ENCODE measurements around the gene TVP23C. TPM values are rescaled to one million over a fixed set of nuclear protein-coding genes. Genes with fewer than 3 reads are reported as not detected.

TVP23C gene
- total RNA-seq, 1 donor from 2014 or later, result 30.8 TPM

DNA sequence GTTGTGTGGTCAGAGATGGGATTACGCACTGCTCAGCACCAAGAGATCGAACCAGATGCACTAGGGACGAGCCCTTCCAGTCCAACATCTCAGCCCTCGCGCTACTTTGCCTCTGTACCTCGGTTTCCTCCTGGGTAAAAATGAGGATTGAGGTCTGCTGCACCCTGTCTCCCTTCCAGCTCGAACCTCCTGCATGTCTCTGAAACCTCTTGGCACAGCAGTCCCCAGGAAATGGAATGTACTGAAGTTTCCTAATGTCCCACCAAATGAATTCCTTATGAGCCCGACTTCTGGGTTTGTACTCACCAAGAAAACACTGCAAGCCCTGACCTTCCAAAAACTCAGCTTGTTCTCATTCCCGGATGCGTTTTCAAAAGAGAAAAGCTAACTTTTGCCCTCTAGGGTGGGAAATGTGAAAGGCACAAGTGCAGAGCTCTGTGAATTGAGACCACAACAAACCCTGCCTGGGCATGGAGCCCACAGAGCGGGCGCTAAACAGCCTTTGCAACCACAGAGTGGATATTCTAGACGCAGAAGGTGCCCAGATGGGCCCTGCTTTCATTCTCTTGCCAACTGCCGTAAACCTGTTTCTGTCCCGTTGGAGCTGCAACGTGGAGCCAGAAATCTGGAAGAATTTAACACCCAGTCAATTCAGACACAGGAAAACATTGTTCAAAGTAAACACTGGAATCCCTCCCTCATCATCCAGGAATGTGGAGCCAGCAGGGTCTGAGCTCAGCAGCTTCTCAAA is 106.1 kb downstream of the TVP23C start:
- peaks cover 11% of the 10 kb centered on the region for H3K9me3 Mint-ChIP-seq (ENCODE audit: unreplicated experiment)
- Histone ChIP-seq H3K27me3 (ENCODE audit: insufficient read depth, low read length) (no peaks in the 10 kb centered on the region), H3K9ac (ENCODE audit: low read length) (peak overlapping the region; percentile 55), H3K4me1 (ENCODE audit: insufficient read depth, low read length) (peaks cover 22% of the 10 kb centered on the region), H3K36me3 (ENCODE audit: insufficient read depth, low read length) (peaks cover under 1% of the 10 kb centered on the region), H2AFZ (ENCODE audit: low read depth, low read length) (peak overlapping the region; percentile 16), H3K4me3 (ENCODE audit: insufficient read depth, low read depth, low read length) (peak overlapping the region; percentile 35), H3K79me2 (ENCODE audit: insufficient read depth, low read length) (no peaks in the 10 kb centered on the region), H3K27ac (ENCODE audit: low read depth, low read length) (peak overlapping the region; percentile 52), H3K4me2 (ENCODE audit: low read length) (peak overlapping the region; percentile 73), H4K20me1 (ENCODE audit: insufficient read depth, low read length) (no peaks in the 10 kb centered on the region), H3K9me3 (ENCODE audit: insufficient read depth, low read depth, low read length) (no peaks in the 10 kb centered on the region)
- no peaks in the 10 kb centered on the region for H3K27me3 Mint-ChIP-seq (ENCODE audit: low read depth, unreplicated experiment)
- TF ChIP-seq, protein P1, sequence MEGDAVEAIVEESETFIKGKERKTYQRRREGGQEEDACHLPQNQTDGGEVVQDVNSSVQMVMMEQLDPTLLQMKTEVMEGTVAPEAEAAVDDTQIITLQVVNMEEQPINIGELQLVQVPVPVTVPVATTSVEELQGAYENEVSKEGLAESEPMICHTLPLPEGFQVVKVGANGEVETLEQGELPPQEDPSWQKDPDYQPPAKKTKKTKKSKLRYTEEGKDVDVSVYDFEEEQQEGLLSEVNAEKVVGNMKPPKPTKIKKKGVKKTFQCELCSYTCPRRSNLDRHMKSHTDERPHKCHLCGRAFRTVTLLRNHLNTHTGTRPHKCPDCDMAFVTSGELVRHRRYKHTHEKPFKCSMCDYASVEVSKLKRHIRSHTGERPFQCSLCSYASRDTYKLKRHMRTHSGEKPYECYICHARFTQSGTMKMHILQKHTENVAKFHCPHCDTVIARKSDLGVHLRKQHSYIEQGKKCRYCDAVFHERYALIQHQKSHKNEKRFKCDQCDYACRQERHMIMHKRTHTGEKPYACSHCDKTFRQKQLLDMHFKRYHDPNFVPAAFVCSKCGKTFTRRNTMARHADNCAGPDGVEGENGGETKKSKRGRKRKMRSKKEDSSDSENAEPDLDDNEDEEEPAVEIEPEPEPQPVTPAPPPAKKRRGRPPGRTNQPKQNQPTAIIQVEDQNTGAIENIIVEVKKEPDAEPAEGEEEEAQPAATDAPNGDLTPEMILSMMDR (IDR thresholded peaks at IDR 0.05; ENCODE audit: insufficient read depth, low read depth, low read length), result peak; percentile 31
- no peak for TF ChIP-seq EZH2 (IDR thresholded peaks at IDR 0.05; ENCODE audit: insufficient read depth, low read length)
- FAIRE-seq (peak; percentile 94), DNase-seq (ENCODE audit: low read depth) (peak; percentile 83)
- H3K36me3 Mint-ChIP-seq (ENCODE audit: low read depth, unreplicated experiment), result peaks cover 14% of the 10 kb centered on the region
- H3K4me3 Mint-ChIP-seq (ENCODE audit: unreplicated experiment), result peak overlapping the region; percentile 22
- peaks cover 15% of the 10 kb centered on the region for H3K4me1 Mint-ChIP-seq (ENCODE audit: low read depth, unreplicated experiment)
- peak overlapping the region; percentile 81 for H3K27ac Mint-ChIP-seq (ENCODE audit: unreplicated experiment)

DNA sequence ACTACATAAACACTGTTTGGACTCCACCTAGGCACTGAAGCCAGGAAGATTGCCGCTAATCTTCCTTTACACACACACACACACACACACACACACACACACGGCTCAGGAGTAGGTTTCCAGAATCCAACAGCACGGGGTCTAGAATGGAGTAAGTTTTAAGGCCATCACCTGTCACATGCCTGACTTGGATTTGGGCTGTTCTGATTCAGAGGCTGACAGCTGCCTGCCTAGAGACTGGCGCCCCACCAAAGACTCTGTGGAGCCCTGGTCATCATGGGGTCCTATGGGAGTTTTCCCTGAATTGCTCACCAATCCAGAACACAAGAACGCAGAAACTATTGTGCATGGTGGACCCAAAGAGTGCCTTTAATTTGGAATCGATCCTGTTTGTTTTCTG is 106.8 kb downstream of the TVP23C start:
- H3K27ac Mint-ChIP-seq (ENCODE audit: unreplicated experiment), result no peak overlapping the region
- TF ChIP-seq, protein P1 (IDR thresholded peaks at IDR 0.05; ENCODE audit: insufficient read depth, low read depth, low read length), result no peak
- TF ChIP-seq EZH2 (IDR thresholded peaks at IDR 0.05; ENCODE audit: insufficient read depth, low read length), result no peak
- Histone ChIP-seq H3K4me3 (ENCODE audit: insufficient read depth, low read depth, low read length) (no peak overlapping the region), H3K4me2 (ENCODE audit: low read length) (peak overlapping the region; percentile 73), H3K27me3 (ENCODE audit: insufficient read depth, low read length) (no peaks in the 10 kb centered on the region), H4K20me1 (ENCODE audit: insufficient read depth, low read length) (no peaks in the 10 kb centered on the region), H3K36me3 (ENCODE audit: insufficient read depth, low read length) (peaks cover 2% of the 10 kb centered on the region), H3K27ac (ENCODE audit: low read depth, low read length) (no peak overlapping the region), H3K9me3 (ENCODE audit: insufficient read depth, low read depth, low read length) (no peaks in the 10 kb centered on the region), H3K79me2 (ENCODE audit: insufficient read depth, low read length) (no peaks in the 10 kb centered on the region), H3K4me1 (ENCODE audit: insufficient read depth, low read length) (peaks cover 27% of the 10 kb centered on the region), H3K9ac (ENCODE audit: low read length) (peak overlapping the region; percentile 55), H2AFZ (ENCODE audit: low read depth, low read length) (no peak overlapping the region)
- peaks cover 9% of the 10 kb centered on the region for H3K9me3 Mint-ChIP-seq (ENCODE audit: unreplicated experiment)
- H3K4me1 Mint-ChIP-seq (ENCODE audit: low read depth, unreplicated experiment), result peaks cover 15% of the 10 kb centered on the region
- peaks cover 14% of the 10 kb centered on the region for H3K36me3 Mint-ChIP-seq (ENCODE audit: low read depth, unreplicated experiment)
- no peak overlapping the region for H3K4me3 Mint-ChIP-seq (ENCODE audit: unreplicated experiment)
- no peaks in the 10 kb centered on the region for H3K27me3 Mint-ChIP-seq (ENCODE audit: low read depth, unreplicated experiment)
- FAIRE-seq (no peak), DNase-seq (ENCODE audit: low read depth) (no peak)

DNA sequence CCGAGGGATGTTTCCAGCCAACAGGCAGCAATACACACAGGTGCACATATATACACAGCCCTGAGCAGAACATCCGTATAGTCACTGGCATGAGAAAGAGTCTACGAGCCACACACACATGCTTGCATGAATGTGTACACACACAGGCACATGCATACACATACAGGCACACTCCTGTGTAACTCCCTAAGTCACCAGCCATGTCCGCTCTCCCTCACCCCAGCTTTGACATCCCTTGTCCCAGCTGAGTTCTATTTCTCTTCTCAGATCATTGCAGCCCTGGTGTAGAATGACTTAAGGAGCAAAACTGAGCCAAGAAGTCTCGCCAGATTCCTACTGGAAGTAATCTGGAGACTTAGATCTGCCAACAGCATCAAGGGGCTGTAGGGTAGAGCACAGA is 108.9 kb downstream of the TVP23C start:
- FAIRE-seq, result no peak
- no peak overlapping the region for H2AFZ ChIP-seq (ENCODE audit: low read depth, low read length)
- H4K20me1 ChIP-seq (ENCODE audit: insufficient read depth, low read length), result no peaks in the 10 kb centered on the region
- no peak overlapping the region for H3K27ac Mint-ChIP-seq (ENCODE audit: unreplicated experiment)
- no peak for DNase-seq (ENCODE audit: low read depth)
- H3K4me1 ChIP-seq (ENCODE audit: insufficient read depth, low read length), result peaks cover 27% of the 10 kb centered on the region
- H3K4me3 Mint-ChIP-seq (ENCODE audit: unreplicated experiment), result no peak overlapping the region
- H3K27ac ChIP-seq (ENCODE audit: low read depth, low read length), result no peak overlapping the region
- no peaks in the 10 kb centered on the region for H3K9me3 ChIP-seq (ENCODE audit: insufficient read depth, low read depth, low read length)
- no peak for TF ChIP-seq EZH2 (IDR thresholded peaks at IDR 0.05; ENCODE audit: insufficient read depth, low read length)
- TF ChIP-seq, protein P1 (IDR thresholded peaks at IDR 0.05; ENCODE audit: insufficient read depth, low read depth, low read length), result no peak
- peaks cover 9% of the 10 kb centered on the region for H3K9me3 Mint-ChIP-seq (ENCODE audit: unreplicated experiment)
- peaks cover 14% of the 10 kb centered on the region for H3K36me3 Mint-ChIP-seq (ENCODE audit: low read depth, unreplicated experiment)
- H3K4me2 ChIP-seq (ENCODE audit: low read length), result no peak overlapping the region
- no peak overlapping the region for H3K9ac ChIP-seq (ENCODE audit: low read length)
- H3K36me3 ChIP-seq (ENCODE audit: insufficient read depth, low read length), result peaks cover 2% of the 10 kb centered on the region
- no peak overlapping the region for H3K4me3 ChIP-seq (ENCODE audit: insufficient read depth, low read depth, low read length)
- H3K27me3 Mint-ChIP-seq (ENCODE audit: low read depth, unreplicated experiment), result no peaks in the 10 kb centered on the region
- no peaks in the 10 kb centered on the region for H3K79me2 ChIP-seq (ENCODE audit: insufficient read depth, low read length)
- H3K27me3 ChIP-seq (ENCODE audit: insufficient read depth, low read length), result no peaks in the 10 kb centered on the region
- peaks cover 15% of the 10 kb centered on the region for H3K4me1 Mint-ChIP-seq (ENCODE audit: low read depth, unreplicated experiment)

Data from astrocyte (in vitro differentiated cells and primary cell).